SK-N-MC (cell line): ENCODE data around the gene OR14K1.
"Not testable (repeated sequence)": the region's sequence is repeated elsewhere in the genome, so short reads cannot be mapped to it uniquely, and the experiment has no call there.

Experiments
- DNase-seq: peaks from one replicate; pipeline ENCODE4 v3.0.0-alpha.2; 2011; ENCODE audit warnings: low read depth, low spot score
- H3K27ac ChIP-seq: fragments of 200-600 bp; sonication (generic); 2 replicates; pipeline ENCODE4 v1.5.1; 2016; ENCODE audit warnings: mixed run types
- H3K36me3 ChIP-seq: fragments of 200-600 bp; sonication (generic); 2 replicates; pipeline ENCODE4 v1.6.1; 2017; ENCODE audit warnings: antibody characterized with exemption, low read length, mixed read lengths; ENCODE audit not compliant: insufficient read depth
- H3K4me3 ChIP-seq: fragments of 200-600 bp; sonication (generic); 2 replicates; pipeline ENCODE4 v1.5.1; 2016
- H3K9ac ChIP-seq: fragments of 200-600 bp; sonication (generic); 2 replicates; pipeline ENCODE4 v1.8.0; 2017; ENCODE audit warnings: mixed run types, mixed read lengths; ENCODE audit not compliant: insufficient read length
- H3K9me3 ChIP-seq: fragments of 200-600 bp; sonication (generic); 2 replicates; pipeline ENCODE4 v1.6.1; 2017; ENCODE audit warnings: low read depth, mild to moderate bottlenecking, antibody characterized with exemption, low read length, moderate library complexity, mixed read lengths
- EZH2 ChIP-seq: fragments of 200-600 bp; sonication (generic); IDR thresholded peaks from one replicate; pipeline ENCODE4 v1.6.1; 2017; ENCODE audit warnings: antibody characterized with exemption
- FOXP2 ChIP-seq: optimal IDR thresholded peaks from 2 replicates; pipeline ENCODE3; 2011; ENCODE audit warnings: mild to moderate bottlenecking, moderate library complexity; ENCODE audit not compliant: insufficient read depth; ENCODE audit errors: extremely low read length, control extremely low read depth
- POLR2AphosphoS5 ChIP-seq: IDR thresholded peaks from 2 replicates; pipeline ENCODE4 v1.6.1; 2012; ENCODE audit warnings: mild to moderate bottlenecking, low read depth, low read length, borderline replicate concordance

The OR14K1 gene

GRCh38 chr1:247746391-247746935 is 8.0 kb downstream of the OR14K1 start:
- no peak for DNase-seq
- H3K9me3 ChIP-seq: no peaks in the 10 kb centered on the region

DNA sequence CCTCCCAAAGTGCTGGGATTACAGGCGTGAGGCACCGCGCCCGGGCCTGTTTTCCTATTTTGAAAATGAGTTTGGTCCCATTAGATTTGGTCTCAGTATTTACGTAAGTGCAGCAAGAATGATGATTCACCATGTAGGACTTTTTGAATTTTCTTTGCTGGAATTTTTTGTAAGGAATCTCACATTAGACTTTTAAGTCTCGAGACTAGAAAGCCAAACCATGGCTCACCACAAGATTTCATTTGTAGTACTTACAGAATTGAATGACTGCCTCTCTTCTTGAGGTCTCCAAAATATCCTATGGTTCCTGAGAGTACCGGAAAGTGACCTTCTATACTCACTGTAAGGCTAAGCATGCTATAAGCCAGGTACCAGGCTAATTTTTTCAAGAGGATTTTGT is 9.2 kb downstream of the OR14K1 start:
- no peak for DNase-seq
- no peak overlapping the region for H3K9ac ChIP-seq
- no peaks in the 10 kb centered on the region for H3K9me3 ChIP-seq
- H3K4me3 ChIP-seq: no peak overlapping the region
- no peak overlapping the region for H3K27ac ChIP-seq
- no peak for TF ChIP-seq POLR2AphosphoS5
- no peak for TF ChIP-seq EZH2
- no peak for TF ChIP-seq FOXP2
- no peaks in the 10 kb centered on the region for H3K36me3 ChIP-seq

More at GRCh38 chr1:247746391-247746935, 8.0 kb downstream of the OR14K1 start:
- Histone ChIP-seq H3K4me3 (no peak overlapping the region), H3K27ac (no peak overlapping the region), H3K9ac (no peak overlapping the region), H3K36me3 (no peaks in the 10 kb centered on the region)
- no peak for TF ChIP-seq FOXP2
- no peak for TF ChIP-seq EZH2
- TF ChIP-seq POLR2AphosphoS5: no peak

DNA sequence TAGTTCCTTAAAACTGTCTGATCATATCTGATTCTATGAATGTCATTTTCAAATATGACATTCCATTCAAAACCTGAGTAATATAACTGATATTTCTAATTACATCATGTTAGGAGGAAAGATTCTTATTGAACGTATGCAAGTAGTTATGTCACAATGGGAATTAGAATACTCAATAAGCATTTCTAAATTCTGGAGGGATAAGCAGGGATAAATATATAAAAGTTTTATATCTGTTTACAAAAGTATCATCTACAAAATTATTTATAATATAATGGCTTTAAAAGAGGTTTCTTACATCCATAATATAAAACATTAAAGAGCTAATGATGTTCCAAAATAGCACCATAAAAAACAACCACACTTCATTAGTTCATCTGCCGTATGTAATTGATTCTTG is 9.6 kb downstream of the OR14K1 start, which contains the start of gene OR14A2:
TSS of gene OR14A2 (minus strand) at position 101 of the 400 bp plus-strand sequence.
- H3K9me3 ChIP-seq: no peaks in the 10 kb centered on the region
- no peak within 1 kb of the TSS for H3K9ac ChIP-seq
- no peak within 1 kb of the TSS for H3K4me3 ChIP-seq
- H3K27ac ChIP-seq: no peak within 1 kb of the TSS
- TF ChIP-seq POLR2AphosphoS5 (no peak), FOXP2 (no peak), EZH2 (no peak)
- H3K36me3 ChIP-seq: no peaks in the 10 kb centered on the region
- DNase-seq: no peak

GRCh38 chr1:247749870-247750269 is 11.5 kb downstream of the OR14K1 start:
- H3K27ac ChIP-seq: no peak overlapping the region
- no peak for TF ChIP-seq EZH2
- TF ChIP-seq FOXP2: no peak
- no peak for TF ChIP-seq POLR2AphosphoS5
- H3K9me3 ChIP-seq: no peaks in the 10 kb centered on the region

DNA sequence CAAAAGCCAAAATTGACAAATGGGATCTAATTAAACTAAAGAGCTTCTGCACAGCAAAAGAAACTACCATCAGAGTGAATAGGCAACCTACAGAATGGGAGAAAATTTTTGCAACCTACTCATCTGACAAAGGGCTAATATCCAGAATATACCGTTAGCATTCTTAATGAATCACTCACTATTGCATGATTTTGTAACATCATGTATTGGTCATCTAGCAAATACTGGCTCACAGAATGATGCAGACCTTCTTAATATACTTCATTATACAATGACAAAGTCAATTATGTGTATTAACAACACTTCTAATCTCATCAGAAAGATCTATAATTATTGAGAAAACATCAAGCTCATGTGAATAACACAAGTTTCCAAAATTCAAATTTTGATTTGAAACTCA is 15.9 kb downstream of the OR14K1 start:
- H3K27ac ChIP-seq, H3K9ac ChIP-seq, DNase-seq, H3K36me3 ChIP-seq, H3K4me3 ChIP-seq, H3K9me3 ChIP-seq: not testable (repeated sequence)

More at GRCh38 chr1:247749870-247750269, 11.5 kb downstream of the OR14K1 start:
- Histone ChIP-seq H3K9ac (no peak overlapping the region), H3K4me3 (no peak overlapping the region), H3K36me3 (no peaks in the 10 kb centered on the region)
- no peak for DNase-seq

- Histone ChIP-seq H3K4me3 (no peak within 1 kb of the TSS), H3K36me3 (no peaks in the 10 kb centered on the region), H3K9me3 (no peaks in the 10 kb centered on the region), H3K9ac (no peak within 1 kb of the TSS), H3K27ac (no peak within 1 kb of the TSS)
- TF ChIP-seq POLR2AphosphoS5 (no peak), EZH2 (no peak), FOXP2 (no peak)
- DNase-seq: no peak
These were observed 22.0 kb downstream of the OR14K1 start, which contains the start of gene OR1C1 for GRCh38 chr1:247760456-247760855. Gene OR1C1, minus strand, starts transcription at chr1:247760556. Its CDS starts 2,150 bp downstream, at chr1:247758406.

- Histone ChIP-seq H3K4me3 (no peak overlapping the region), H3K27ac (no peak overlapping the region), H3K9ac (no peak overlapping the region), H3K36me3 (no peaks in the 10 kb centered on the region), H3K9me3 (no peaks in the 10 kb centered on the region)
- no peak for DNase-seq
- TF ChIP-seq EZH2 (no peak), POLR2AphosphoS5 (no peak), FOXP2 (no peak)
These were observed 31.2 kb downstream of the OR14K1 start for GRCh38 chr1:247769603-247770002.
